ENCODE results near the gene CCDC71L. TPM values are rescaled to one million over a fixed set of nuclear protein-coding genes. Genes with fewer than 3 reads are reported as not detected.

CCDC71L gene
- total and polyA plus RNA-seq, 2 experiments from 2014 or later = 14.8 to 24.3 TPM

DNA sequence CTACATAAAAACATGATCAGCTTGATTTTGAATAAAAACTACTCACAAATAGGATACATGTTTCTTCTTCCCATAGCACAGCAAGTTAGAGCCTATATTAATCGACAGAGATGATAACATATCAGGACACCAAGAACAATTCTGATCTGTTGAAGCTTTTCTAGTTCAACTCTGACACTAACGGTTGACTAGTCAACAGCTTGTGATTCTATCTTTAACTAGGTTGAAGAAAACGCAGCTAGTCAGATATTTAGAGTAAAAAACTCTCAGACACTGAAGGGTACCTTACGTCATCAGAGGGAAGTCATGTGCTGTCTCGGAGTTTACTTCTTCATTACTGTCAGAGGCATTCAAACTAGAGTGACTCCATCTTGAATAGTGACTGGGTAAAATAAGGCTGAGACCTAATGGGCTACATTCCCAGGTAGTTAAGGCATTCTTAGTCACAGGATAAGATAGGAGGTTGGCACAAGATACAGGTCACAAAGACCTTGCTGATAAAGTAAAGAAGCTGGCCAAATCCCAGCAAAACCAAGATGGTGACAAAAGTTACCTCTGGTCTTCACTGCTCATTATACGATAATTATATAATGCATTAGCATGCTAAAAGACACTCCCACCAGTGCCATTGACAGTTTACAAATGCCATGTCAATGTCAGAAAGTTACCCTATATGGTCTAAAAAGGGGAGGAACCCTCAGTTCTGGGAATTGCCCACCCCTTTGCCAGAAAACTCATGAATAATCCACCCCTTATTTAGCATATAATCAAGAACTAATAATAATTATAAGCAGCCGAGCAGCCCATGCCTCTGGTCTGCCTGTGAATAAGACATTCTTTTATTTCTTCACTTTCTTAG is 21.3 kb downstream of the CCDC71L start:
- Histone ChIP-seq H3K4me1 (ENCODE audit: insufficient read depth) (no peaks in the 10 kb centered on the region), H3K4me2 (no peak overlapping the region), H3K27ac (no peak overlapping the region), H4K20me1 (ENCODE audit: insufficient read depth, poor library complexity, severe bottlenecking) (no peaks in the 10 kb centered on the region), H3K9me2 (replicated peaks; ENCODE audit: insufficient read depth) (no peaks in the 10 kb centered on the region), H3K4me3 (no peak overlapping the region), H3K9me3 (ENCODE audit: low read depth) (no peaks in the 10 kb centered on the region), H3K79me2 (no peaks in the 10 kb centered on the region), H2AFZ (no peak overlapping the region), H3K36me3 (replicated peaks; ENCODE audit: insufficient read depth, low read depth) (no peaks in the 10 kb centered on the region), H3K27me3 (peaks cover 3% of the 10 kb centered on the region)
- TF ChIP-seq EZH2 (IDR thresholded peaks at IDR 0.05; ENCODE audit: borderline replicate concordance) = no peak
- no peak for TF ChIP-seq EZH2phosphoT487 (IDR thresholded peaks at IDR 0.05; ENCODE audit: low read depth, severe bottlenecking, unreplicated experiment)
- TF ChIP-seq, protein P1, sequence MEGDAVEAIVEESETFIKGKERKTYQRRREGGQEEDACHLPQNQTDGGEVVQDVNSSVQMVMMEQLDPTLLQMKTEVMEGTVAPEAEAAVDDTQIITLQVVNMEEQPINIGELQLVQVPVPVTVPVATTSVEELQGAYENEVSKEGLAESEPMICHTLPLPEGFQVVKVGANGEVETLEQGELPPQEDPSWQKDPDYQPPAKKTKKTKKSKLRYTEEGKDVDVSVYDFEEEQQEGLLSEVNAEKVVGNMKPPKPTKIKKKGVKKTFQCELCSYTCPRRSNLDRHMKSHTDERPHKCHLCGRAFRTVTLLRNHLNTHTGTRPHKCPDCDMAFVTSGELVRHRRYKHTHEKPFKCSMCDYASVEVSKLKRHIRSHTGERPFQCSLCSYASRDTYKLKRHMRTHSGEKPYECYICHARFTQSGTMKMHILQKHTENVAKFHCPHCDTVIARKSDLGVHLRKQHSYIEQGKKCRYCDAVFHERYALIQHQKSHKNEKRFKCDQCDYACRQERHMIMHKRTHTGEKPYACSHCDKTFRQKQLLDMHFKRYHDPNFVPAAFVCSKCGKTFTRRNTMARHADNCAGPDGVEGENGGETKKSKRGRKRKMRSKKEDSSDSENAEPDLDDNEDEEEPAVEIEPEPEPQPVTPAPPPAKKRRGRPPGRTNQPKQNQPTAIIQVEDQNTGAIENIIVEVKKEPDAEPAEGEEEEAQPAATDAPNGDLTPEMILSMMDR (IDR thresholded peaks at IDR 0.05; ENCODE audit: poor library complexity) = no peak
- no peak for DNase-seq (ENCODE audit: low spot score)
- WGBS (ENCODE audit: low lambda C conversion rate, missing lambda C conversion rate) = 90% methylated on average over 7 of the region's 7 CpGs

DNA sequence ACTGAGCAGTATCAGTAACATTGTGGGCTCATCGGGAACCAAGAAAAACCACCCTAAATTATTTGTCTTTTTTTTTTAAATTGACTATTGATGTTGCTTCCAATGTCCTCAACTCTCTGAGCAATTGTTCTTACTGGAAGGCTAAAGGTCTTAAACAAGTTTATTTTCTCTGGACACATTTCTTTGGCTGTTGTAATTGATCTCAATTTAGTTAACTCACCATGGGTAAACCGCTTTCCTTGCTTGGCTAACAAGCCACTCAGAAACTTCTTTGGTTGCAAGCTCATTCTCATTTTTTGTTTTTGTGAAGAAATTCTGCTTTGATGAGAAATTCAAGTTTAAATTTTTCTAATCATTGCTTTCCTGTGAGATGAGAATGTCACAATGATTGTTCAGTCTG is 25.5 kb downstream of the CCDC71L start:
- Histone ChIP-seq H3K79me2 (no peaks in the 10 kb centered on the region), H4K20me1 (ENCODE audit: insufficient read depth, poor library complexity, severe bottlenecking) (no peaks in the 10 kb centered on the region), H3K27ac (no peak overlapping the region), H2AFZ (no peak overlapping the region), H3K4me3 (no peak overlapping the region), H3K9me2 (replicated peaks; ENCODE audit: insufficient read depth) (no peaks in the 10 kb centered on the region), H3K36me3 (replicated peaks; ENCODE audit: insufficient read depth, low read depth) (no peaks in the 10 kb centered on the region), H3K9me3 (ENCODE audit: low read depth) (no peaks in the 10 kb centered on the region), H3K4me1 (ENCODE audit: insufficient read depth) (no peaks in the 10 kb centered on the region), H3K27me3 (peaks cover 10% of the 10 kb centered on the region), H3K4me2 (no peak overlapping the region)
- no peak for DNase-seq (ENCODE audit: low spot score)
- 92% methylated on average over 2 of the region's 2 CpGs for WGBS (ENCODE audit: low lambda C conversion rate, missing lambda C conversion rate)
- TF ChIP-seq, protein P1 (IDR thresholded peaks at IDR 0.05; ENCODE audit: poor library complexity) = no peak
- TF ChIP-seq EZH2phosphoT487 (IDR thresholded peaks at IDR 0.05; ENCODE audit: low read depth, severe bottlenecking, unreplicated experiment) (no peak), EZH2 (IDR thresholded peaks at IDR 0.05; ENCODE audit: borderline replicate concordance) (no peak)

DNA sequence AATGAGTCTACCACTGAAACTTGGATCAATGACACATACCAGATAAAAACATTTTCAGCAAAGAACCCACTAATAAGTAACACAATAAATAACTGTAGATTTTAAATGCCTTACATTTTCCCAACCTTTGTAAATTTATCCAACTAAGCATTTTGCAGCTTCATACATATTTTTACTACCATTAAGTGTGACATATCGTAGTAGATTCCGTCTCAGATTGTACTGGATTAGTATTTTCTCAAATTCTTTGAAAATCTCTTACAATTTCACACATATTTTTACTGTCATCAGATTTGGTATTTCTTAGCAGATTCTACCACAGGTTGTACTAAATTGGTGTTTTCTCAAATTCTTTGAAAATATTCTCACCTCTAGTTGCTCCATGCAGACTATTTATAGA is 26.0 kb downstream of the CCDC71L start:
- Histone ChIP-seq H3K79me2 (no peaks in the 10 kb centered on the region), H3K36me3 (replicated peaks; ENCODE audit: insufficient read depth, low read depth) (no peaks in the 10 kb centered on the region), H4K20me1 (ENCODE audit: insufficient read depth, poor library complexity, severe bottlenecking) (no peaks in the 10 kb centered on the region), H3K9me3 (ENCODE audit: low read depth) (no peaks in the 10 kb centered on the region), H3K9me2 (replicated peaks; ENCODE audit: insufficient read depth) (no peaks in the 10 kb centered on the region), H3K27me3 (peaks cover 10% of the 10 kb centered on the region), H3K27ac (no peak overlapping the region), H2AFZ (no peak overlapping the region), H3K4me2 (no peak overlapping the region), H3K4me1 (ENCODE audit: insufficient read depth) (no peaks in the 10 kb centered on the region), H3K4me3 (no peak overlapping the region)
- TF ChIP-seq, protein P1 (IDR thresholded peaks at IDR 0.05; ENCODE audit: poor library complexity) = no peak
- TF ChIP-seq EZH2phosphoT487 (IDR thresholded peaks at IDR 0.05; ENCODE audit: low read depth, severe bottlenecking, unreplicated experiment) (no peak), EZH2 (IDR thresholded peaks at IDR 0.05; ENCODE audit: borderline replicate concordance) (no peak)
- DNase-seq (ENCODE audit: low spot score) = no peak
- 89% methylated on average over 2 of the region's 2 CpGs for WGBS (ENCODE audit: low lambda C conversion rate, missing lambda C conversion rate)

All from hepatocyte (in vitro differentiated cells).